Endothelial cell of umbilical vein (primary cell): ENCODE results near the gene GRIA4. TPM values are rescaled to one million over a fixed set of nuclear protein-coding genes. Genes with fewer than 3 reads are reported as not detected.

Experiments used
- BruUV-seq: library from RNA; stranded (reverse); fragments of 400-500 nt; replicated peaks from 2 replicates; lab custom pipeline; 2021; lab: Mats Ljungman, UMichigan
- CTCF ChIA-PET: fragments of 300-600, 350-600 bp; sonication (Branson Sonifier 250); formaldehyde crosslinking; loops from one replicate; lab custom pipeline; 2021; ENCODE audit warnings: antibody characterized with exemption, inconsistent platforms; lab: Charles Lee
- POLR2A ChIA-PET: fragments of 300-600, 350-600 bp; sonication (Branson Sonifier 250); formaldehyde crosslinking; loops from one replicate; lab custom pipeline; 2021; ENCODE audit warnings: antibody characterized with exemption, inconsistent platforms; lab: Charles Lee
- DNase-seq: peaks from one replicate; pipeline ENCODE4 v3.0.0-alpha.2; 2011; ENCODE audit warnings: low read depth, low spot score
- FAIRE-seq: peaks from 2 replicates; lab custom pipeline; 2011; peaks lifted over from hg19 to GRCh38; lab: Jason Lieb, UNC
- H2AFZ ChIP-seq: 2 replicates; pipeline ENCODE4 v1.6.0; 2012; ENCODE audit warnings: low read depth, low read length, control low read depth, inconsistent platforms
- H3K27ac ChIP-seq: 2 replicates; pipeline ENCODE4 v1.5.1; 2011; ENCODE audit warnings: low read depth, mild to moderate bottlenecking, control low read depth, low read length, moderate library complexity; ENCODE audit not compliant: insufficient read depth
- H3K27me3 ChIP-seq, 2 experiments: 2 replicates each; pipeline versions ENCODE4 v1.6.0 to v1.6.1; 2011; ENCODE audit warnings: low read length in 2 of 2, mixed read lengths in 1 of 2; ENCODE audit not compliant: control insufficient read depth in 2 of 2, insufficient read depth in 2 of 2
- H3K36me3 ChIP-seq, 2 experiments: 2 replicates in 1 of 2; 3 replicates in 1 of 2; pipeline ENCODE4 v1.5.1; 2011; ENCODE audit warnings: low read length in 2 of 2, mild to moderate bottlenecking in 1 of 2, moderate library complexity in 1 of 2; ENCODE audit not compliant: control insufficient read depth in 2 of 2, insufficient read depth in 2 of 2; ENCODE audit errors: extremely low read depth in 1 of 2
- H3K4me1 ChIP-seq: 3 replicates; pipeline ENCODE4 v1.5.1; 2011; ENCODE audit warnings: mild to moderate bottlenecking, low read length; ENCODE audit not compliant: control insufficient read depth, insufficient read depth; ENCODE audit errors: extremely low read depth
- H3K4me2 ChIP-seq: 2 replicates; pipeline ENCODE4 v1.6.1; 2011; ENCODE audit warnings: low read length, control low read depth, mixed read lengths; ENCODE audit not compliant: insufficient read depth
- H3K4me3 ChIP-seq, 3 experiments: fragments of 200-600 bp in 1 of 3; sonication (generic), shearing (Covaris generic) in 1 of 3; replicated peaks in 1 of 3; 2 replicates each; pipeline ENCODE4 v1.5.1; 2011 to 2016; ENCODE audit warnings: control low read depth in 3 of 3, low read length in 3 of 3, mild to moderate bottlenecking in 2 of 3, inconsistent platforms in 1 of 3, low read depth in 1 of 3, moderate library complexity in 1 of 3; ENCODE audit not compliant: insufficient read depth in 1 of 3
- H3K79me2 ChIP-seq: 2 replicates; pipeline ENCODE4 v1.6.0; 2012; ENCODE audit warnings: low read length, inconsistent platforms; ENCODE audit not compliant: control insufficient read depth, insufficient read depth
- H3K9ac ChIP-seq: replicated peaks from 2 replicates; pipeline ENCODE3; 2011; ENCODE audit warnings: low read length, control low read depth; ENCODE audit not compliant: insufficient read depth; ENCODE audit errors: extremely low read depth
- H3K9me1 ChIP-seq: replicated peaks from 3 replicates; pipeline ENCODE4 v1.6.0; 2011; ENCODE audit warnings: mild to moderate bottlenecking, low read length; ENCODE audit not compliant: control insufficient read depth, insufficient read depth; ENCODE audit errors: extremely low read depth
- H3K9me3 ChIP-seq: replicated peaks from 2 replicates; pipeline ENCODE4 v1.5.1; 2012; ENCODE audit warnings: low read length, inconsistent platforms; ENCODE audit not compliant: control insufficient read depth, insufficient read depth
- H4K20me1 ChIP-seq: replicated peaks from 2 replicates; pipeline ENCODE3; 2011; ENCODE audit warnings: mild to moderate bottlenecking, low read length; ENCODE audit not compliant: control insufficient read depth, insufficient read depth; ENCODE audit errors: extremely low read depth
- EZH2 ChIP-seq: IDR thresholded peaks from 2 replicates; pipeline ENCODE4 v1.6.1; 2012; ENCODE audit warnings: borderline replicate concordance, low read depth, mild to moderate bottlenecking, moderate library complexity, low read length, inconsistent platforms; ENCODE audit not compliant: severe bottlenecking
- FOS ChIP-seq: IDR thresholded peaks from 2 replicates; pipeline ENCODE4 v1.6.1; 2011; ENCODE audit warnings: mild to moderate bottlenecking, low read length, moderate library complexity, borderline replicate concordance; ENCODE audit not compliant: insufficient read depth
- GATA2 ChIP-seq: IDR thresholded peaks from 2 replicates; pipeline ENCODE4 v1.7.0; 2011; ENCODE audit warnings: low read depth, mild to moderate bottlenecking, moderate library complexity, mixed read lengths, low read length; ENCODE audit not compliant: insufficient read length, insufficient read depth
- JUN ChIP-seq: IDR thresholded peaks from 2 replicates; pipeline ENCODE4 v1.6.1; 2011; ENCODE audit warnings: borderline replicate concordance, low read depth; ENCODE audit not compliant: insufficient read length, insufficient read depth
- MYC ChIP-seq: IDR thresholded peaks from one replicate; pipeline ENCODE4 v1.6.1; 2011; ENCODE audit warnings: mild to moderate bottlenecking, low read depth, low read length
- POLR2A ChIP-seq: IDR thresholded peaks from 2 replicates; pipeline ENCODE4 v1.6.1; 2012; ENCODE audit warnings: low read depth, mild to moderate bottlenecking, control low read depth, low read length
- POLR2AphosphoS5 ChIP-seq: IDR thresholded peaks from 2 replicates; pipeline ENCODE4 v1.6.1; 2012; ENCODE audit warnings: low read depth, mild to moderate bottlenecking, control low read depth, low read length, moderate library complexity; ENCODE audit not compliant: insufficient read depth
- dilution Hi-C: fragments of 300-500 bp; cut with MboI; formaldehyde crosslinking; loops from one replicate; pipeline ENCODE4 v1.15.0; 2019; ENCODE audit warnings: low sequenced_read_pairs; ENCODE audit not compliant: extremely low pct_ligation_motif_present
- intact Hi-C: fragments of 100-400 bp; cut with micrococcal nuclease; formaldehyde crosslinking; loops from one replicate; pipeline ENCODE4 v1.10.0; 2022
- polyA plus RNA-seq, 4 experiments: library from polyadenylated mRNA; depleted of rRNA in 3 of 4; stranded (reverse) in 3 of 4; unstranded in 1 of 4; fragments of >200 nt; gene quantifications; 2 replicates each; pipeline versions ENCODE4 v1.2.1 to v1.2.3, GENCODE V29; 2011 to 2012; ENCODE audit warnings: missing spikeins in 1 of 4
- total RNA-seq: library from RNA; stranded (reverse); gene quantifications from 2 replicates; pipeline ENCODE4 v1.2.3, GENCODE V29; 2021
- TF ChIP-seq, protein P1 (sequence below): IDR thresholded peaks from 2 replicates; pipeline ENCODE4 v1.6.1; 2011; ENCODE audit not compliant: insufficient read depth, insufficient read length
- TF ChIP-seq, protein P2 (sequence below), 2 donors: IDR thresholded peaks; 1 replicate in 1 of 2; 2 replicates in 1 of 2; pipeline ENCODE4 v1.5.1; 2011; ENCODE audit warnings: low read length in 2 of 2, mild to moderate bottlenecking in 2 of 2, moderate library complexity in 2 of 2, control low read depth in 1 of 2, inconsistent platforms in 1 of 2, low read depth in 1 of 2; ENCODE audit not compliant: insufficient read depth in 1 of 2; ENCODE audit errors: extremely low read depth in 1 of 2

The GRIA4 gene
- total and polyA plus RNA-seq, 2 donors (not counting 3 experiments of a cell fraction or from before 2014, with no cell fraction given), result not detected

DNA sequence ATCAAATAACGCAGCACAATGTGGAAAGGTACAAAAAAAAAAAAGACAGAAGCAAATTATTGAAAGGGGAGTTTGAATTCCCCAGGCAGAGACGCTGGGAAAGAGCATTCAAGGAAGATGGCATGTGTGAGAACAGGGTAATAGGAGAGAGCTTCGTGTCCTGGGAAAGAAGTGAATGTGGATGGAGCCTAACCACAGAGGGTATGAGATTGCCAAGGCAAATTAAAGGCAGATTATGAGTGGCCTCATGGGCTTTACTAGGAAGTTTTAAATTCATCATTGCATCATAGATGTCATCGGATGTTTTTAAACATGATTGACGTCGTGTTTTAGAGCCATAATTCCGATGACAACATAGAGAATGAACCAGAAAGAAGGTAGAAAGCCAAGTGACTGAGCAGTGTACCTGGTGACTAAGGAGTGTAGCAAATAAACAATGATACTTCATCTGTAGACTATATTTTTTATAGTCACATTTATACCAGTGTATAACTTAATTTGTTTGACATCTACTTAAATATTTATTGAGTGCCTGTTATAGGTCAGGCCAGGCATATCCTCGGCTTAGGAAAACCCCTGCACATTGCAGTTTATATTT is 260.7 kb downstream of the GRIA4 start:
- Histone ChIP-seq H3K4me2 (no peak overlapping the region), H3K27me3 (peaks cover 0 to 8% of the 10 kb centered on the region in 2 experiments), H2AFZ (no peak overlapping the region), H3K4me1 (no peaks in the 10 kb centered on the region), H3K79me2 (no peaks in the 10 kb centered on the region), H3K36me3 (no peaks in the 10 kb centered on the region), H4K20me1 (no peaks in the 10 kb centered on the region), H3K4me3 (no peak overlapping the region), H3K27ac (no peak overlapping the region), H3K9ac (no peak overlapping the region), H3K9me1 (no peaks in the 10 kb centered on the region), H3K9me3 (no peaks in the 10 kb centered on the region)
- BruUV-seq, result no TSS peak
- dilution Hi-C loops, result no loop called here
- ChIA-PET POLR2A (no interaction called here), CTCF (no interaction called here)
- FAIRE-seq (no peak), DNase-seq (no peak)
- TF ChIP-seq GATA2 (no peak), FOS (no peak), POLR2A (no peak), JUN (no peak), POLR2AphosphoS5 (no peak), EZH2 (no peak), MYC (no peak)
- TF ChIP-seq, protein P1, sequence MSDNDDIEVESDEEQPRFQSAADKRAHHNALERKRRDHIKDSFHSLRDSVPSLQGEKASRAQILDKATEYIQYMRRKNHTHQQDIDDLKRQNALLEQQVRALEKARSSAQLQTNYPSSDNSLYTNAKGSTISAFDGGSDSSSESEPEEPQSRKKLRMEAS, result no peak
- TF ChIP-seq, protein P2, sequence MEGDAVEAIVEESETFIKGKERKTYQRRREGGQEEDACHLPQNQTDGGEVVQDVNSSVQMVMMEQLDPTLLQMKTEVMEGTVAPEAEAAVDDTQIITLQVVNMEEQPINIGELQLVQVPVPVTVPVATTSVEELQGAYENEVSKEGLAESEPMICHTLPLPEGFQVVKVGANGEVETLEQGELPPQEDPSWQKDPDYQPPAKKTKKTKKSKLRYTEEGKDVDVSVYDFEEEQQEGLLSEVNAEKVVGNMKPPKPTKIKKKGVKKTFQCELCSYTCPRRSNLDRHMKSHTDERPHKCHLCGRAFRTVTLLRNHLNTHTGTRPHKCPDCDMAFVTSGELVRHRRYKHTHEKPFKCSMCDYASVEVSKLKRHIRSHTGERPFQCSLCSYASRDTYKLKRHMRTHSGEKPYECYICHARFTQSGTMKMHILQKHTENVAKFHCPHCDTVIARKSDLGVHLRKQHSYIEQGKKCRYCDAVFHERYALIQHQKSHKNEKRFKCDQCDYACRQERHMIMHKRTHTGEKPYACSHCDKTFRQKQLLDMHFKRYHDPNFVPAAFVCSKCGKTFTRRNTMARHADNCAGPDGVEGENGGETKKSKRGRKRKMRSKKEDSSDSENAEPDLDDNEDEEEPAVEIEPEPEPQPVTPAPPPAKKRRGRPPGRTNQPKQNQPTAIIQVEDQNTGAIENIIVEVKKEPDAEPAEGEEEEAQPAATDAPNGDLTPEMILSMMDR (IDR thresholded peaks at IDR 0.05; ENCODE audit: extremely low read depth in 1 of 2, insufficient read depth in 1 of 2, low read depth in 1 of 2, low read length in 2 of 2), result no peak
- intact Hi-C loops, result no loop called here
